Parathyroid adenoma (tissue), 2 donors: Measurements from ENCODE around the gene TXNDC11.

Experiments used
- H2AFZ ChIP-seq: fragments of 300-600 bp; sonication (generic); one replicate; pipeline ENCODE4 v1.7.0; 2017; ENCODE audit warnings: antibody characterized with exemption, mild to moderate bottlenecking
- H3K27ac ChIP-seq: fragments of 300-600 bp; sonication (generic); one replicate; pipeline ENCODE4 v1.7.0; 2017
- H3K27me3 ChIP-seq: fragments of 300-600 bp; sonication (generic); one replicate; pipeline ENCODE4 v1.7.0; 2017; ENCODE audit warnings: low read length; ENCODE audit not compliant: control insufficient read depth, insufficient read depth
- H3K36me3 ChIP-seq: fragments of 300-600 bp; sonication (generic); one replicate; pipeline ENCODE4 v1.7.0; 2017; ENCODE audit warnings: low read length; ENCODE audit not compliant: control insufficient read depth, insufficient read depth
- H3K4me1 ChIP-seq: fragments of 300-600 bp; sonication (generic); one replicate; pipeline ENCODE4 v1.7.0; 2017; ENCODE audit warnings: control low read depth
- H3K4me2 ChIP-seq: fragments of 300-600 bp; sonication (generic); one replicate; pipeline ENCODE4 v1.7.0; 2017; ENCODE audit warnings: low read length
- H3K4me3 ChIP-seq: fragments of 300-600 bp; sonication (generic); one replicate; pipeline ENCODE4 v1.7.0; 2017; ENCODE audit warnings: low read depth, low read length
- H3K79me2 ChIP-seq: fragments of 300-600 bp; sonication (generic); one replicate; pipeline ENCODE4 v1.7.0; 2017; ENCODE audit warnings: control low read depth
- H3K9ac ChIP-seq: fragments of 300-600 bp; sonication (generic); one replicate; pipeline ENCODE4 v1.7.0; 2017; ENCODE audit warnings: mild to moderate bottlenecking
- H3K9me3 ChIP-seq: fragments of 300-600 bp; sonication (generic); one replicate; pipeline ENCODE4 v1.7.0; 2017; ENCODE audit warnings: low read length; ENCODE audit not compliant: control insufficient read depth
- TF ChIP-seq, protein P1 (sequence below): fragments of 300-600 bp; sonication (generic); IDR thresholded peaks from one replicate; pipeline ENCODE4 v1.7.0; 2017; ENCODE audit warnings: antibody characterized with exemption, mild to moderate bottlenecking
- donor health status: primary hyperparathyroidism.

The TXNDC11 gene

GRCh38 chr16:11667824-11668622 lies 74.6 kb downstream of the TXNDC11 start, which contains the start of gene SNN:
TSS of gene SNN (plus strand) at chr16:11668455. CDS start at chr16:11676060, 7,605 bp downstream.
- TF ChIP-seq, protein P1, sequence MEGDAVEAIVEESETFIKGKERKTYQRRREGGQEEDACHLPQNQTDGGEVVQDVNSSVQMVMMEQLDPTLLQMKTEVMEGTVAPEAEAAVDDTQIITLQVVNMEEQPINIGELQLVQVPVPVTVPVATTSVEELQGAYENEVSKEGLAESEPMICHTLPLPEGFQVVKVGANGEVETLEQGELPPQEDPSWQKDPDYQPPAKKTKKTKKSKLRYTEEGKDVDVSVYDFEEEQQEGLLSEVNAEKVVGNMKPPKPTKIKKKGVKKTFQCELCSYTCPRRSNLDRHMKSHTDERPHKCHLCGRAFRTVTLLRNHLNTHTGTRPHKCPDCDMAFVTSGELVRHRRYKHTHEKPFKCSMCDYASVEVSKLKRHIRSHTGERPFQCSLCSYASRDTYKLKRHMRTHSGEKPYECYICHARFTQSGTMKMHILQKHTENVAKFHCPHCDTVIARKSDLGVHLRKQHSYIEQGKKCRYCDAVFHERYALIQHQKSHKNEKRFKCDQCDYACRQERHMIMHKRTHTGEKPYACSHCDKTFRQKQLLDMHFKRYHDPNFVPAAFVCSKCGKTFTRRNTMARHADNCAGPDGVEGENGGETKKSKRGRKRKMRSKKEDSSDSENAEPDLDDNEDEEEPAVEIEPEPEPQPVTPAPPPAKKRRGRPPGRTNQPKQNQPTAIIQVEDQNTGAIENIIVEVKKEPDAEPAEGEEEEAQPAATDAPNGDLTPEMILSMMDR, result no peak
- Histone ChIP-seq H3K27me3 (no peaks in the 10 kb centered on the region), H3K79me2 (no peaks in the 10 kb centered on the region), H3K36me3 (no peaks in the 10 kb centered on the region), H3K4me2 (peak within 1 kb of the TSS; percentile 93), H3K27ac (peak within 1 kb of the TSS; percentile 49), H3K9ac (no peak within 1 kb of the TSS), H3K4me3 (peak within 1 kb of the TSS; percentile 68), H3K9me3 (no peaks in the 10 kb centered on the region), H2AFZ (peak within 1 kb of the TSS; percentile 91), H3K4me1 (peaks cover 9% of the 10 kb centered on the region)

DNA sequence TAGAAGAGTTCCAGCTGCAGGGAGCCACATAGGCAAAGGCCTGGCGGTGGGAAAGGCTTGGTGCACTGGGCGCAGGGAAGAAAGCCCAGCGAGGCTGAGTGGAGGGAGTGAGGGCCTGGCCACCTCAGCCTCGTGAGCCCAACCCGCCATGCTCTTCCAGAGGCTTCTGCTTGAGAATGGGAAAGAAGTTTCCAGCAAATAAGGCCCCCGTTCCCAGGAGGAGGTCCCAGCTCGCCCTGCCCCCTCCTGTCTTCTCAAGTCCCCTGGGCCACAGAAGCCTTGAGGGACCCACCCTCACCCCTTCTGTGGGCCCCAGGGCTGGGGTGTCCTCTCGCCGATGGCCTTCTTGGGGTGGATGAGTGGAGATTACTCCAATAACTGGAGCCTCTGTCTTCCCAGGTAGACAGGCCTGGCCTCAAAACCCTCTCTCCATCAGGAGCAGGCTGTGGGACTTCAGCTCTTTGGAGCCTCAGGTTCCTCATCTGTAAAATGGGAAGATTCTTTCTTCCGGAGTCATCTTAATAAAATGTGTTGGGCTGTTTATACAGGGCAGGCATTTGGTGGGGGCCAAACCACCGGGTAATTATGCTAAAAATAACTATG lies 75.3 kb downstream of the TXNDC11 start:
- no peaks in the 10 kb centered on the region for H3K79me2 ChIP-seq
- TF ChIP-seq, protein P1, result no peak
- H2AFZ ChIP-seq, result peak overlapping the region; percentile 91
- H3K9me3 ChIP-seq, result no peaks in the 10 kb centered on the region
- no peaks in the 10 kb centered on the region for H3K36me3 ChIP-seq
- H3K4me1 ChIP-seq, result peaks cover 9% of the 10 kb centered on the region
- H3K27ac ChIP-seq, result no peak overlapping the region
- no peaks in the 10 kb centered on the region for H3K27me3 ChIP-seq
- peak overlapping the region; percentile 93 for H3K4me2 ChIP-seq
- H3K9ac ChIP-seq, result no peak overlapping the region
- no peak overlapping the region for H3K4me3 ChIP-seq

DNA sequence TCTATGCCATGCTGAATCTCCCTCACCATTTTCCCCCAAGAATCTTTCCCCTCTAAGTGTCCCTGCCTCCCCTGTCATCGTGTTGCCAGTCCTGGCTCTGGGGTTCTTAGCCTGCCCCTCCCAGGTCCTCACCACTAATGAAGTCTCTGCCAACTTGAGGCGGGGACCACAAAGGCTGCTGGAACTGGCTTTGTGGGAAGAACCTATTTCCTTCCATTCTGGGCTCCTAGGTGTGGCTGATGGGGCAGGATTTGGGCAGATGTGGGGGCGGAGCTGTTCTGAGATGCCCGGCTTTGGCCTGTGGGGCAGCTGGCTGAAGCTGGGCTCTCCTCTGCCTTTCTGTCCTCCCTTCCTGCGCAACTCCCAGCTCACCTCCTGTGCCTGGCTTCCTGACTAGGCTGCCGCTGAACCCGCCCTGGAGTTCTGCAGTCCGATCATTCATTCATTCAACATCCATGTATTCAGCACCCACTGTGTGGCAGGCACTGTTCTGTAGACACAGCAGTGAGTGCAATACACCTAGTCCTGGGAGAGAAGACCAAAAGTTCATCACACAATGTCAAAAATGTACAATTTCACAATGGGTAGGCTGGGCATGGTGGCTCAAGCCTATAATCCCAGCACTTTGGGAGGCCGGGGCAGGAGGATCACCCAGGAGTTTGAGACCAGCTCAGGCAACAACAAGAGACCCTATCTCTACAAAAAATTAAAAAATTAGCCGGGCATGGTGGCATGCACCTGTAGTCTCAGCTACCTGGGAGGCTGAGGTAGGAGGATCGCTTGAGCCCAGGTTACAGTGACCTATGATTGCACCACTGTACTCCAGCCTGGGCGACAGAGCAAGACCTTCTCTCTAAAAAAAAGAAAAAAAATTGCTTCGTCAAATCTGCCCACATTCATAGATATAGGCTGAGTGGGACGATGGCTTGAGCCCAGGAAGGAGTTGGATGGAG lies 76.3 kb downstream of the TXNDC11 start:
- no peaks in the 10 kb centered on the region for H3K9me3 ChIP-seq
- no peaks in the 10 kb centered on the region for H3K27me3 ChIP-seq
- TF ChIP-seq, protein P1, result no peak
- no peak overlapping the region for H3K9ac ChIP-seq
- no peak overlapping the region for H3K4me3 ChIP-seq
- no peak overlapping the region for H2AFZ ChIP-seq
- no peaks in the 10 kb centered on the region for H3K36me3 ChIP-seq
- peaks cover 9% of the 10 kb centered on the region for H3K4me1 ChIP-seq
- no peak overlapping the region for H3K27ac ChIP-seq
- no peak overlapping the region for H3K4me2 ChIP-seq
- no peaks in the 10 kb centered on the region for H3K79me2 ChIP-seq

DNA sequence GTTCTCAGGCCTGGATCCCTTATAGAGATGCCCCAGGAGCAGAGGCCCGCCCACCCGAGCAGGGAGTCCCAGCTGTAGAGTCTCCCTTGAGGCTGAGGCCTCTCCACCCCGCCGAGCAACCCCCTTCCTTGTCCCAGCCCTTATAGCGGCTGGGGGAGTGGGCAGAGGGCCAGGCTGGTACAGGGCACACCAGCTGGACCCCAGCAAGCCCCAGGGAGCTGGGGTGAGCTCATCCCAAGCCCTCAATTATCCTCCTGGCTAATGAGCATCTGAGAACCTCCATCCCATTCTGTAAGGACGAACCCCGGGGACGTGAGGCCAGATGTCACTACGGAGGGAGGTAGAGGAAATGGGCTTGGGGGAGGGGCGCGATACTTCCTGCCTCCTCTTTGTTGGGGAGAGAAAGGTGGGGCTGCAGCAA lies 77.6 kb downstream of the TXNDC11 start:
- Histone ChIP-seq H3K36me3 (no peaks in the 10 kb centered on the region), H3K9ac (no peak overlapping the region), H3K27me3 (no peaks in the 10 kb centered on the region), H3K4me3 (no peak overlapping the region), H3K79me2 (no peaks in the 10 kb centered on the region), H3K9me3 (no peaks in the 10 kb centered on the region), H3K4me1 (peaks cover 6% of the 10 kb centered on the region), H3K4me2 (no peak overlapping the region), H2AFZ (no peak overlapping the region), H3K27ac (no peak overlapping the region)
- TF ChIP-seq, protein P1, result no peak
